Activated T-cell treated with anti-CD3 and anti-CD28 coated beads, Interleukin-2, amount 50 U/mL, for 1 hour (primary cell): ENCODE data around the gene CLDN16.

Experiments
- DNase-seq: peaks from one replicate; pipeline ENCODE4 v3.0.0-alpha.2; 2020

The CLDN16 gene

DNA sequence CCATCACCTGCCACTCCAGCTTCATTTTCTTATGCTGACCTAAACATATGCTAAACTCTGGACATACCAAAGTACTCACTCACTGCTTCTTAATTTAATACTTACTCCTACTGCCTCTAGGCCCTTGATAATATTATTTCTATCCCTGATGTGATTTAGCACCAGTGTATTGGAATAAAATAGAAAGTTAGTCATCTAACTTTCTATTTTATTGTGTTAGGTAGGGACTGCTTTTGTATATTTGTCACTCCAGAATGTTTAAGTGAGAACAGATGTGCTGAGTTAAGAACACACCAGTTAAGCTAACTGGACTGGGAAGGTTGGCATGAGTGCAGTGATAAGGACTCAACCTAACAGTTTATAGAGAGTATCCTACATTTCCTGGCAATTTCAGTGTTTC lies 6.5 kb upstream of the CLDN16 start:
- DNase-seq = no peak

DNA sequence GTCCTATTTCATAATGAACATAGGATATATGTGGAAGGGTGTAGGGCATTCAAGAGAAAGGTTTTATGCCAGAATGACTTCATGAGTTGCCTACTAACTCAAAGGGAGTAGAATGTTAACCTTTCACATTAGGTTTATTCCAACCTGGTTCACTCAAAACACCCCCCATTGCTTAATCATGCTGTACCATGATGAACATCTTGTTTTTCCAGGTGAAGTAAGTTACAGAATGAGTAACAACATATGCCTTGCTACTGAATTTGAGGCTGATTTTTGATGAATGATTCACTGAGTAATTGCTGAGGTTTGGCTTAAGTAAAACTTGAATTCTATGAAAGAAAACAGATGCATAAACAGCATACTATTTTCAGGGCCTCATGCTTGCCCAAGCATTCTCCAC lies 5.9 kb upstream of the CLDN16 start:
- DNase-seq = no peak

DNA sequence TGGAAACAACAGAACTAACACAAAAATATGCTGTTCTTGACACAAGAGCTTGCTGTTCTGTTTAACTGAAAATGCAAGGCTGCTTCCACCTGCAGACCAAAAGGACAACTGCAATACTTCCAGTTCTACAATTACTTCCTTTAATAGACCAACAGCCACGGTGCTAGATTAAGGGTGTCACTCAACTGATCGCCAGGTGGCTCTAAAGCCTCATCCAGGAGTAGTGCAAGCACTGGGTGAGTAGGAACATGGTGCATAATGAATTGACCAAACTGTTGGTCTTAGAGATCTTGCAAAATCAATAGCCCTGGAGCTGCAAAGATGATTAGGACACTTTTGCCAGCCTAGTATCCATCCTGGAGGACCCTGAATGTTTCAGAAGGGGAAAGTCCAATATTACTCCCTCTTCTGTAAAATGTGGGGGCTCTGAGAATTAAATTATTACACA lies 3.6 kb upstream of the CLDN16 start:
- DNase-seq = no peak

DNA sequence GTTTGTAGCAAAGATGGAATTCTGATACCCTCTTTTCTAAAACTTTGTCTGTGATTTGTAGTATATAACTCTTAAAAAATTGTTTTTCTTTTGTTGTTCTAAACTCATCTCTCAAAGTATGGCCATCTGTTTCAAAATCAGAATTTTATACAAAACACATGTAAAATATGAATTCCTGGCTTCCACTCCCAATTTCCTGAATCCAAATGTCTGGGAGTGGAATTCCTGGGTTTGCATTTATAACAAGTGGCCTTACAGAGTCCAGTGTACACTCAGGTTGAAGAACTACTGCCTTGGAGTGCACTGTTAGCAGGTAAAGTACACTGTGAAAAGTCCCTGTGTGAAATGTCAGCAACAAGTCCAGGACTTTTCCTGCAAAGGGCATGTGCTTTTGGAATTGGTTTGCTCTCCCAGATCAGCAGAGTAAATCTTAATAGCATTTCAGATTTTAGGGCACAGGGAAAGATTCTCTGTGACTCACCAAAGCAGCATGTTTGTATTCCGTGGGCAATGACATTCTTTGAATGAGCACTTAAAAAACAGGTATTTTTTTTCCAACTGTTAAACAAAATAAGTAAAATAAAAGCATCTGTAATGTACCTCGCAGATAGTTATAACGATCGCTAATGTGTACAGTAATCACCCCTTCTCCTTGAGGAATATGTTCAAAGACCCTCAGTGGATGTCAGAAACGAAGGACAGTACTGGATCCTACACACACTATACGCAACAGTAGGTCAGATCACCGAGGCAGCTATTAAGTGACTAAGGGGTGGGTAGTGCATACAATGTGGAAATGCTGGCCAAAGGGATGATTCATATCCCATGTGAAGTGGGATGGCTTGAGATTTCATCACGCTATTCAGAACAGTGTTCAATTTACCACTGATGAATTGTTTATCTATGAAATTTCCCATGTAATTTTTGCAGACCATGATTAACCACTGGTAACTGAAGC lies 2.0 kb upstream of the CLDN16 start:
- DNase-seq = no peak

DNA sequence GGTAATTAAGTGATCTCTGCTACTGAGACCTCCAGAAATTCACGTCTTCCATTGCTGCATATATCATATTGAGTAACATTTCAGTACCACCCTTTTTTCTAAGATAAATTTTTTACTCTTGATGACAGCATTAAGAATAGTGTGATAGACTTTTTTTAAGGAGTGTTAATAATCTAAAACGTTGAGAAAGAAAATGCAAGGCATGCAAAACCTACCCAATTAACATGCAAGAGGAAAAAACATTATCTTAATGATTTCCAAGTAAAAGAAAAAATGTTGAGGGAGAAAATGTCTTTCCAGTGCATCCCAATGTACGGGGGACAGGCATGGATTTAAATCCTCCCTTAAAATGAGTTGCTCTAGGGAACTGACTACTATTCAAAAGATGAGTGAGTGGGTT lies 740 bp downstream of the CLDN16 start:
- DNase-seq = no peak

DNA sequence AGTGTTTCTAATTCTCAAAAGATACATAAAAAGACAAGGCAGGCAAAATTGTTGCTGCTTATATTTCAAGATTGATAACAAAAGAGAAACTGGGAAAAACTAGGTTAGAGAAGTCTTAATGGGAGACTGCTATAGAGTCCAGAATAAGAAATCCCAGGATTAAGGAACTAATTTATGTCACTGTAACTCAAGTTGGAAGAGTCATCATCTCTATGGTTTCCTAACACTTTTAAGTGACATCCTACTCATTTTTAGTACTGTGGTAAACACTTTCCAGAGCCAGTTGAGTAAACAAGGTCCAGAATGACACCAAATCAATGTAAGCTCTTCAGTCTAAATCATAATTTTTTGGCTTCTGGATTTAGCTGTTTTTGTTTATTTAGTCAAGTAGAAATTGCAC lies 8.0 kb downstream of the CLDN16 start:
- no peak for DNase-seq

DNA sequence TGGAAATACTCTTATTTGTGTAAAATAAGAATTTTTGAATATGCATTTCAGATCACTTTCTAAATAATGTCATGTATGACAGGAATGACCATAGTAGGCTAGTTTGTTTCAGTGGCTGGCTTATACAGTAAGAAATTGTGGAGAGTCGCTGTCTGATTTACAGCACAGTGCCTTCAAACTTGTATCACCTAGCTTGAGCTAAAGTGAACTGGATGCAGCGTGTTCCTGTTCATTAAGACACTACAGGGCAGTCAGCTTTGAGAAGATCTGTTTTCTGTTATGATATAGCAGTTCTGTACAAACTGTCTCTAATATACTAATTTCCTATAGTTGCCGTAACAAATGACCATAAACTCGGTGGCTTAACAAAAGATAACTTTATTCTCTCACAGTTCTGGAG lies 9.9 kb downstream of the CLDN16 start:
- no peak for DNase-seq

DNA sequence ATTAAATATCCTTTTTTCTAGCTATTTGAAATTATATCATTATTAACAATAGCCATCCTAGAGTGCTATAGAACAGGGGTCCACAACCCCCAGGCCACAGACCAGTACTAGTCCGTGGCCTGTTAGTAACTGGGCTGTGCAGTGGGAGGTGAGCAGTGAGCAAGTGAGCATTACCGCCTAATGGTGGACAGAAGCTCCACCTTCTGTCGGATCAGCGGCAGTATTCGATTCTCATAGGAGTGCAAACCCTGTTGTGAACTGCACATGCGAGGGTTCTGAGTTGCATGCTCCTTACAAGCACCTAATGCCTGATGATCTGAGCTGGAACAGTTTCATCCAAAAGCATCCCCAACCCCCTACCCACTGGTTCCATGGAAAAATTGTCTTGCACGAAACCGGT lies 11.7 kb downstream of the CLDN16 start:
- no peak for DNase-seq

DNA sequence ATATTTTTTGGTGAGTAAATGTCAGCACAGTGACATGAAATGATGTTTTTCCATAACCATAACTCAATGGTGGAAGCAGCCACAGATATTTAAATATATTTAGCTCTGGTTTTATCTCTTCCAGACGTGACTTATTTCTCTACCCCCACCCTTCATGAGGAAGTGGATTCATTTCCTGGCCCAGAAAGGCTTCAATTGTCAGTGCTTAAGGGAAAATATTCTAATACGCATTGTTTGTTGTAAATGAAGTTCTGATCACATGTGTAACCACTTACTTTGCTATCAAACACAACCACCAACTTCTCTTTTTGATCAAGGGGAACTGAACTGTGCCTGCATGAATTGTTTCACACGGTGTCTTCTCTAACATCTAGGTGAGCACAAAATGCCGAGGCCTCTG lies 14.0 kb downstream of the CLDN16 start:
- no peak for DNase-seq

DNA sequence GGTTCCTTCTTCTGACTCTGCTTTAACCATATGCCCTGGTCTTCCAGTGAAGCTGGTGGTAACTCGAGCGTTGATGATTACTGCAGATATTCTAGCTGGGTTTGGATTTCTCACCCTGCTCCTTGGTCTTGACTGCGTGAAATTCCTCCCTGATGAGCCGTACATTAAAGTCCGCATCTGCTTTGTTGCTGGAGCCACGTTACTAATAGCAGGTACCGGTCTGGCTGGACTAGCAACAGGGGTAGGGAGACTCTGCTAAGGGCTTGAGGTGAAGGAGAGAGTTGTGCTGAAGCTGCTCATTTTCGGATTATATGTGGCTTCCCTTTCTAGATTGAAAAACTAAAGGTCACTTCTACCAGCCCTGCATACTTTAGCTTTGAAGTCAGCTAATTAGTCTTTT lies 16.8 kb downstream of the CLDN16 start:
- DNase-seq = no peak

DNA sequence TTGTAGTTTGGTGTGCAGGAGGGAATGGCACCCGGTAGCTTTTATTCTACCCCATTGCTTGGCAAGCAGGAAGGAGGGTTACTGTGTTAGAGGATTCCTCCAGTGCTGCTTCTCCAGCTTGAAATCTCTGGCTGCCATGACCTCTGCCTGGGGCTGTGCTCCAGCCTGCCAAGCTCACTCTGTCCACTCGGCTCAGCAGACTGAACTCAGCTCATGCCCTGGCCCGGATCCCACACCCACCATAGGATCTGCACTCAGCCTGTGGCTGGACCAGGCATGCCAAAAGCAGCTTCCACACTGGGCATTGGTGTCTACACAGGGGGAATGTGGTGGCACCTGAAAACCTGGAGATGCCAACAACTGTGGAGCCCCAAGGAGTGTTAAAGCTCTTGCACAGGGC lies 26.3 kb downstream of the CLDN16 start:
- no peak for DNase-seq

DNA sequence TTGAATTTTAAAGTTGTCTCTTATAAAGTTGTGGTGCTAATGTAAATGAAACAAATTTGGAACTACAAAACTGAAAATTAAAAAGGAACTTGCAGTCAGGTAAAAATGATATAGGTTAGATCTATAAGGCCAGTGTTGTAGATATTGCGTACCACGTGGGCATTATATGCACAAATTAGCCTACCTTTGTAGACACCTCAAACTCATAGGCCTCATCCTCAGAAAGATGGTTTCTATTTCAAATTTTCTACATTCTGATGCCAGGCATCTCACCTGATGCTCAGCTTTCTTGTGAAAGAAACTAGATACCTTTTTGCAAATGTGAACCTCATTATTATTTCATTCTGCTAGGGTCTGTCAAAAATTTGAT lies 36.1 kb downstream of the CLDN16 start:
- DNase-seq = no peak

DNA sequence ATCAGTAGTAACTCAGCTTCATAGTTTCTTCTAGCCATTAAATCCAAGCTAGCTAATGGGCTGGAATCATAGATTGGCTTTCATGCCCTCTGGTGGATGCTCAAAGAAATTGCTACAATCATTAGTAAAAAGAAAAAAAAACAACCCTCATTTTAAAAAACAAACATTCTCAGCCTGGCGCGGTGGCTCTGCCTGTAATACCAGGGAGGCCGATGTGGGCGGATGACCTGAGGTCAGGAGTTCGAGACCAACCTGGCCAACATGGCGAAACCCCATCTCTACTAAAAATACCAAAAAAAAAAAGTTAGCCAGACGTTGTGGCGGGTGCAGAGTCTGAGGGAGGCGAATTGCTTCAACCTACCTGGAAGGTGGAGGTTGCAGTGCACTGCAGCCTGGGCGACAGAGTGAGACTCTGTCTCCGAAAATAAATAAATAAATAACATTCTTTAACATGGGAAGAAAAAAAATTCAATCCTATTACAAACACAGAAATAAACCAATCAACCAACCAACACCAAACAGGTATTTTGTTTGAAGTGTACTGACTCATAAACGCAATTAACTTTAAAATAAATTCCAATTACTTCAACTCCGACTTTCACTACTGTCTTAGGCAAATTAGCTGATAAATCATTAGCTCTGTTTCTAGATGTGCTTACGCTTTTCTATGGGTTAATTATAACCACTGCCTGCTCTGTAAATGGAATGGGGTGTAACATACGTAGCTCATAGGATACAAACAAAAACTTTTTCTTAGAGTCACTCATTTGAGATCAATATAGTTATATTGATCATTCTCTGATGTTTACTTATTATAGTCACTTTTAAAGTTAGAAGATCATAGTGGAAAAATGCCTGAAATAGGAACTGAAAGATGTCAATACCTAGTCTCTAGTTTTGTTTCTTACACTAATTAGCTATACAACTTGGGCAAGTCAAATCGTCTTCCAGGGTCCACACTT lies 36.8 kb downstream of the CLDN16 start:
- DNase-seq = peak; percentile 26

DNA sequence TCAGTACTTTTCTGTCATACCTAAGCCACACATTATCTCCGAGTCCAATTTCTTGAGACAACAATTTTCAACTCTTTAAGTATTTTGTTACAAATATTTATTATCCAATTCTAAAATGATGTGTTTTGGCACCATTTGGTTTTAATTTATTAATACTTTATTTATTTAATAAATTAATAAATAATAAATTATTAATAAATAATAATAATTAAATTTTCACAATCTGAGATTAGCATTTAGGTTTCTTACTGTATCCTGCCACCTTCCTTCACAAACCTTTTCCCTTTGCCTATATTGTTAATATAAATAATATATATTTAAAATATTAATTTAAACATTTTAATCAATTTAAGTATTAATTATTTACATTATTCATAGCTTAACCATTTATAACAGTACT lies 37.9 kb downstream of the CLDN16 start:
- no peak for DNase-seq

DNA sequence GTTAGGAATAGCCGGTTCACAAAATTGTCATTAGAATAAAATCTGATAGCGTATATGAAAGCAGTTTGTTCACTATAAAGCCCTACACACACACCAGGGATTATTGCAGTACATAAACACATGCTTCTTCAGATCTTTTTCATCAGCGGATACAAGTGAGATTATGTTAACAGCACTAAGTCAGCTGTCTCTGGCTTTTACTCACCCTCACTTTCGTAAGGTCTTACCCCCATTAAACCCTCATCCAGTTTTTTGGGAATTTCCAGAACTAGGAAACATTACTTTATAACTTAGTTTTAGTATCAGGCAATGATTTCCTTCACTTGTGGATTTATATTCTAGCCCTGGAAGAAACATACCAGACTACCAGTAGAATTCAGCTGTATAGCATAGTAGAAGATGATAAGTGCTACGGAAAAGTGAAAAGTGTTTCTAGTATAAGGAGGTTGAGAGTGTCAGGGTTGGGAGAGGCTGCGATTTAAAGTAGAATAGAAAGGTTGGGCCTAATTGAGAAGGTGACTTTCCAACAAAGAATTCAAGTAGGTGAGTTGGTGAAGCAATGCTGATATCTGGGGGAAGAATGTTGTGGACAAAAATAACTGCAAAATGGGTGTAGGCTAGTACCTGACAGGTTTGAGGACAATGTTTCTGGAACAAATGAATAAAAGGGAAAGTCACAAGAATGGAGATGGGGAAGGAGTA lies 39.0 kb downstream of the CLDN16 start:
- no peak for DNase-seq

DNA sequence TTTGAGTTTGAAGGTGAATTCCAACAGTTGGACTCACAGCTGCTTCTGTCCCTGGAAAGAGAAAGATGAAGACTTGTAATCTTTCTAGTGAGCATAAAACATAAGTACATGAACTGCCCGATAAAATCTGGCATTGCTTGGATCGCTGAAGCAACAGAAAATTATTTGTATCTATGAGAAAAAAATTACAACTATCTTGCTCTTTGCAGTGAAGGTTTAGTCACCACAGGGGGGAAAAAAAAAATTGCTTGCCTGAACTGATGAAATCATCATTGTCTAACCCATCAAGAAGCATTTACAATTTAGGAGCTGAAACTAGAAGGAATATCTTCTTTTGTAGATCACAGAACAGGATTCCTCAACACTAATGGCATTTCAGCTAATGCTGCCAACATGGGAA lies 41.7 kb downstream of the CLDN16 start:
- DNase-seq = no peak

DNA sequence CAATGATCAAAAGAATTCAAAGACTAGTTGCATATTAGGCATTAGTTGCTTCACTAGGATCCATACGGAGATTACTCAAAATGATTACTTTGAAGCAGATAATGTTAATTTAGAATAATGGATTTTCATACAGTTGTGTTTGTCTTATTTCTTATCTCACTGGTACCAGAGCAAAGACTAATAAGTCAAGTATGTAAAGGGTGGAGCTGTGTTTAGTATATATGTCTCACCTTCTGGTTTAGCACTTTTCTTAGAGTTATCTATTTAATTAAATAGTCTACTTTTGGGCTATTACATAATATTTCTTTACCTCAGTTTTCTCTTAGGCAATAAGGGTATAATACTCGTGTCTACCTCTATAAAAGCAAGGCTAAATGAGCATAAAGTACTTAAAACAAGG lies 42.9 kb downstream of the CLDN16 start:
- no peak for DNase-seq

DNA sequence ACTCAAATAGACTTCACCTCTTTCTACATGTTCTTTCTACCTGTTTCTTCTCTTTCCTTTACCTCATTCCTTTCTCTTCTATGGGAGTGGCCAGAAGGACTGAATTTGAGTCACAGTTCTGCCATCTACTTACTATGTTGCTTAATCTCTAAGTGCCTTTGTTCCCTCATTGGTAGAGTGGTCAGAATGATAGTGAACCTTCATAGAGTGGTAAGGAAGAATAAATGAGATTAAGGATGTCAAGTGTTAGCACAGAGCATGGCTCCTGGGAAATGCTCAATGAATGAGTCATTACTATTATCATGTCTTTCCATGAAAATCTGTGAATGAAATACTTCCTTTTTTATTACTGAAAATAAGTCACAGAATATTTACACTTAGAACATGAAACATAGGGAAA lies 44.3 kb downstream of the CLDN16 start:
- no peak for DNase-seq

DNA sequence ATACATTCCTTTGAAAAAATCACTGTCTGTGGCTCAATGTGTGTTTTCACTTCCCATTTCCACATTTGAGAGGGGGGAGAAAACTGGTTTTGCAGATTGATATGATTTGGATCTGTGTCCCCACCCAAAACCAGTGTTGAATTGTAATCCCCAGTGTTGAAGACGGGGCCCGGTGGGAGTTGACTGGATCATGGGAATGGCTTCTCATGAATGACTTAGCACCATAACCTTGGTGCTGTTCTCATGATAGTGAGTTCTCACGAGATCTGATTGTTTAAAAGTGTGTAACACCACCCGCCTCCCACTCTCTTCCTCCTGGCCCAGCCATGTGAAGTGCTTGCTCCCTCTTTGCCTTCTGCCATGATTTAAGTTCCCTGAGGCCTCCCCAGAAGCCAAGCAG lies 45.7 kb downstream of the CLDN16 start:
- DNase-seq = no peak

DNA sequence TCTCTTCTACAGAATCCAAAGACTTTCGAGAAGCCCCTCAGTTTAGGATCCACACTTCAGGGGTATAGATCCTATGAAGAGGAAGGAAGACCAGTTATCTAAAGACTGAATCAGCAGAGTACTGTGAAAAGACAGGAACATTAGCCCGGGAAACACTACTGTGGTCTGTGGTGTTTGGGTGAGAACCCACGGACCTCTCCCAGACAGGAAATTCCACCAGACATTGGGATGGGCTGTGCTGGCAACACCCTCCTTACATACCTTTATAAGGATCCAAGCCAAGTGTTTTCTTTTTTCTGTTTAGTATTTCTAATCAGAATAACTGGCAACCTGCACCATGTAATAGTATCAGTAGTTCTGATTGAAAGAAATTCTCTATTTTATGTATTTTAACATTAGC lies 47.7 kb downstream of the CLDN16 start:
- DNase-seq = no peak

DNA sequence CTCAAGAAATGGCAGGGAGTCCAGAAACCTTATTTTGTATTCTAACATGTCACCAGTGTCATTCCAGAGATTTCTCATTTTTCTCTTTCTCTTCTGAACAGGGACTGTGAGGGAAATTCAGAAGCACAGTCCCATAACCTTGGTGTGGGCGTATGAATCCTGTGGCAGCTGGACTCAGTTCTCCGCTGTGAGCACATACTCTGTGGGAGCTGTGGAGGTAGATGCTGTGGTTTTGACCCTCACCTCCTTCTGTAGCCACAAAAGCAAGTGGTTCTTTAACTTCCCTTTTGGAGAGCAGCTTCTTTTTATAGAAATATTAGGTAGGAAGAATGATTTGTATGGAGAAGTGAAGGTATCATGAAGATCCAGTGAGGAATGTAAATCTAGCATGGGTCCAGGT lies 48.4 kb downstream of the CLDN16 start:
- no peak for DNase-seq

DNA sequence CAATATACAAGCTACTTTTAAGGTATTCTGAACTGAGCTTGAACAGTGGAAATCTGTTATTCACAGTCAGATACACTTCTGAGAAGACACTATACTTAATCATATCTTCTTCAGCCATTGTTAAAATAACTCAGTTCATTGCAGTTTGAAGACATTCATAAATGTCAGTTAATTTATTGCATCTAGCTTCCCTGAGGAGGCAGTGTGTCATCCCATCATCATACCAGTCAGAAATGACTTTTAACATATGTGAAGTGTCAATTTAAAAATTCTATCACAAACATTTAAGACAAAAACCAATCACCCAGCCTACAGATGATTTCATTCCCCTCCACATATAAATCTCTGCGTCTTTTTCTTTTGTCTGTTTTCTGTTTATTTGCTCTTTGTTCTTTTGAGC lies 54.3 kb downstream of the CLDN16 start:
- DNase-seq = no peak

DNA sequence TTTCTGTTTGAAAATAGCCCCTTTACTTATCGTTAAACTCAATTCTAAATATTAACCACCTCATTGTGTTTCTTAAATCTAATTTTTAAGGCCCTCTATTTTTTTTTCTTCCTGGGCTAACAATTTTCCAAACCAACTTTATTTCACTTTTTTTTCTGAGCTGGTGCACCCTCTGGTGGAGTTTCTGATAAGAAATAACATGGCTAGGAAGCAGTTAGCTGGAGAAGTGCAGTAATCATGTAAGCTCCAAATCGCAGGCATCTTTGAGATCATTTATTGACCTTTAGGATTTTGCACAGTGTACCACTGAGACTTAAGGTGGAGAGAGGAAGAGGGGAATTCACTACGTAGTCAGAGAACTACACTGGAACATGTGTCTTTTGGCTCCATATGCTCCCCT lies 55.3 kb downstream of the CLDN16 start:
- no peak for DNase-seq
